Astrocyte of the spinal cord (primary cell): ENCODE data around the gene FGF19.

Experiments used
- DNase-seq: peaks from one replicate; pipeline ENCODE4 v3.0.0; 2011; ENCODE audit warnings: low read depth, low spot score
- H3K4me3 ChIP-seq: 2 replicates; pipeline ENCODE4 v1.5.1; 2011; ENCODE audit warnings: low read depth, mild to moderate bottlenecking, low read length, moderate library complexity
- in situ Hi-C: cut with HindIII; loops from 2 replicates; pipeline ENCODE4 v1.10.0; 2017; ENCODE audit warnings: low sequenced_read_pairs
- TF ChIP-seq, protein P1 (sequence below): IDR thresholded peaks from 2 replicates; pipeline ENCODE4 v1.5.1; 2012; ENCODE audit warnings: low read depth, mild to moderate bottlenecking, low read length, inconsistent platforms

The FGF19 gene

DNA sequence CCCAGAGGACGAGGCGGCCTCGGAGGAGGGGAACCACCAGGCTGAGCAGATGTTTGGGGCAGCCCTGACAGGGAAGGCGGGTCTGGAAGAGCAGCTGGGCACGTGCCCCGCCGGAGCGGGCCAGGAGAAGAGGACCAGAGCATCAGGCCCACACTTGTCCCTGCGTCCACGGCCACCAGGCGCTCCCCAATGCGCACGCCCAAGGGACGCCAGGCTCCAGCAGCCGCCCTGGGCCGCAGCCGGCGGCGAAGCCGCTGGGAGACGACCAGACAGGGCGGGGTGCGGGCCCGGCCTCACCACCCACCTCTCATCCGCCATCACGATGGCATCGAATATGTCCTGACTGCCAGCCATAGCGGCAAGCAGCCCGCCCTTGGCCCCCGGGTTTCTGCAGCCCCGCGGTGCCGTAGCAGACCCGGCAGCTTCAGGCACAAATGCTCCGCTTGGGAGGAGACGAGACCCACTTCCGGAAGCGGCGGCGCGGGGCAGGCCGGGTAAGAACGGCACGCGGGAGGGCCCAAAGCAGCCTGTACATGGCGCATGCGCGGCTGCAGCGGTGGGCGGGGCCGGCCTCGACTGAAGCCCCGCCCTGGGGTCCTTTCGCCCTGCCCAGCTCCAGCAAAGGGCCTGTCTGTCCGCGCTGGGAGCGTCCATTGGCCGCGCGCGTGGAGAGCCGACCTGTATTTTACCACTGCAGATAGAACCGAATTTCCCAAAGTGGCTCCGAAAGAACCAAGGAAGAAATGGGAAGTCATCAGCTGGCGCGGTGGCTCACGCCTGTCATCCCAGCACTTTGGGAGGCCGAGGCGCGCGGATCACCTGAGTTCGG, 28.7 kb downstream of the FGF19 start, which contains the start of gene LTO1:
LTO1 (minus strand) TSS at position 468 of the 829 bp plus-strand sequence; CDS start at position 354, 114 bp downstream.
- TF ChIP-seq, protein P1, sequence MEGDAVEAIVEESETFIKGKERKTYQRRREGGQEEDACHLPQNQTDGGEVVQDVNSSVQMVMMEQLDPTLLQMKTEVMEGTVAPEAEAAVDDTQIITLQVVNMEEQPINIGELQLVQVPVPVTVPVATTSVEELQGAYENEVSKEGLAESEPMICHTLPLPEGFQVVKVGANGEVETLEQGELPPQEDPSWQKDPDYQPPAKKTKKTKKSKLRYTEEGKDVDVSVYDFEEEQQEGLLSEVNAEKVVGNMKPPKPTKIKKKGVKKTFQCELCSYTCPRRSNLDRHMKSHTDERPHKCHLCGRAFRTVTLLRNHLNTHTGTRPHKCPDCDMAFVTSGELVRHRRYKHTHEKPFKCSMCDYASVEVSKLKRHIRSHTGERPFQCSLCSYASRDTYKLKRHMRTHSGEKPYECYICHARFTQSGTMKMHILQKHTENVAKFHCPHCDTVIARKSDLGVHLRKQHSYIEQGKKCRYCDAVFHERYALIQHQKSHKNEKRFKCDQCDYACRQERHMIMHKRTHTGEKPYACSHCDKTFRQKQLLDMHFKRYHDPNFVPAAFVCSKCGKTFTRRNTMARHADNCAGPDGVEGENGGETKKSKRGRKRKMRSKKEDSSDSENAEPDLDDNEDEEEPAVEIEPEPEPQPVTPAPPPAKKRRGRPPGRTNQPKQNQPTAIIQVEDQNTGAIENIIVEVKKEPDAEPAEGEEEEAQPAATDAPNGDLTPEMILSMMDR = no peak
- in situ Hi-C loops = loop anchor here (25.0 kb wide), 1 partner anchor 563 kb away; no protein-coding TSS in a partner anchor
- DNase-seq = peak; percentile 97
- peak within 1 kb of the TSS; percentile 86 for H3K4me3 ChIP-seq

DNA sequence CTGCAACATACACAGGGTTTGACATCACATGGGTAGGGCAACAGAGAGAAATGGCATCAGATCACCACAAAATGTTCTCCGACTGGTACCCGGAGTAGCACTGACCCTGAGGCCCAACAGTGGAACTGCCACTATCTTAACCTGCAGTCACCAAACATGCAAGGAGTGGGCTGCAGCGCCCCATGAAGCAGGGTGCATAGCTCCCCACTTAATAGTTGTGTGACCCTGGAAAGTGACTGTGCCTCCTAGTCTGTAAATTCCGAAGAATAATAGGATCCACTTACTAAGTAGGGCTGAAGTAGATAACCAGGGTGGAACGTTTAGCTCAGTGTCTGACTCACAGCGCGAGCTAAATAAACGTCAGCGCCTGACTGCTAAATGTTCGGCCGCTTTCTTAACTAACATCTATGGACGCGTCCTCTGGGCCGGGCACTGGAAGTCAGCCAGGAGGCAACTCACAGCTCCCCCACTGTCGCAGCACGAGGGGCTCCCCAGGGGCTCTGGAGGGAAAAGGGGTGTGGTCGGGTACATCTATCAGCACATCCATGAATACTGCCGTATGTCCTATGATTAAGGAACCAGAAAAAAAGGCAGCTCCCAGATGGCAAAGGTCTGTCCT, 29.4 kb downstream of the FGF19 start:
- DNase-seq = peak; percentile 75

DNA sequence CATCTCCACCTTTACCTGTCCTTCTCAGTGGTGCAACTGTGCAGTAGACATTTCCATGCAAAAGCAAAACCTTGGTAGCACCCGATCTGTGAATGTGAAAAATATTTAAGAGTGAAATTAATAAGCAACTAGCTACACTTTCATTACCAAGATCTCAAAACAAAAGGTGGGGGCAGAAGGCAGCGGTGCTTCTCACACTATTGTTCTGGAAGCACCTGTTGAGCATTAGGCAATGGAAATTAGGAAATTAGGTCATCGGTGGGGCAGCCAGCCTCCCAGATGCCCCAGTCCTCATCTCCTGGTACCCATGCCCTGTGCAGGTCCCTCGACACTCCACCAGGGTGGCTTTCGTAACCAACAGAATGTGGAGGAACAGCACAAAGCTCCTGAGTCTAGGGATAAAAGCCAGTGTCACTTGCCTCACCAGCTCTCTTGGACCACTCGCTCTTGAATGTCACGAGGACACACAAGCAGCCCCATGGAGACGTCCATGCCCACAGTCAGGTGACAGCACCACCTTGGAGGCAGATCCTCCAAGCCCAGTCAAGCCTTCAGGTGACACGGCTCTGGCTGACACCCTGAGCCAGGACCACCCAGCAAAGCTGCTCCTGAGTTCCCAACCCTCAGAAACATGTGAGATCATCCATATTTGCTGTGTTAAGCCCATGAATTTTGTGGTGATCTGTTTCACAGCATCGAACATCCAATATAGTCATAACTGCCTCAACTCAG, 31.9 kb downstream of the FGF19 start:
- TF ChIP-seq, protein P1 = no peak
- no peak for DNase-seq
- no peak overlapping the region for H3K4me3 ChIP-seq
- in situ Hi-C loops = loop anchor here (25.0 kb wide), 1 partner anchor 560 kb away; no protein-coding TSS in a partner anchor

More for the DNA sequence above, 29.4 kb downstream of the FGF19 start:
- in situ Hi-C loops = loop anchor here (25.0 kb wide), 1 partner anchor 562 kb away; no protein-coding TSS in a partner anchor
- TF ChIP-seq, protein P1 = no peak
- H3K4me3 ChIP-seq = peak overlapping the region; percentile 86

DNA sequence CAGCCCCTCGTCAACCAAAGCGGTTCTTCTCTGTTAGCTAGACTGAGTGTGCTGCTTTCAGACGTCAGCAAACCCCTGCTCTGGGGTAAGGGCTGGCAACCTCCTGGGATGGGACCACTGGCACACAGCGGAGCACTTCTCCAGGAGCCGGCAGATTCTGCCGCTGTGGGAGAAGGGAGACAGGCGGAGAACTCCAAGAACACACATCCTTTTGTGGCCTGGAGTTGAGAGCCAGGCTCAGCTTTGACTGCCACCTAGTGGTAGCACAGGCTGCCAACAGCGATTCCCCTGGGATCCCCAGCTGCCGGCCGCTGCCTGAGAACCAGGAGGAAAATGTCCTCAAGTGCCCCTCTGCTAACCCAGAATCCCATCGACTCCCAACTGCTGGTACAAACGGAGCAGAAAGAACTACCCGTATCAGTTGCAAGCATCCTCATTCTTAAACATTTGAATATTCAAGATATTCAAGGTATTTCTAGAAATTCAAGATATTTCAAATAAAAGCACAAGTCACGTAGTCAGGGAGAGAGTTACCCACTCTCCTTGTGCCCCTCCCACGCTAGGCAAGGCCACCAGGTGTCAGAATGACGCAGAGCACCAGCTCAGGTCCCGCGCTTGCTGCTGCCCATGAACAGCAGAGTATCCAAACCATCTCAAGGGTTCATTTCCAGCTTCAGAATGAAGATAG, 33.5 kb downstream of the FGF19 start:
- DNase-seq = peak; percentile 85
- H3K4me3 ChIP-seq = no peak overlapping the region
- in situ Hi-C loops = loop anchor here (25.0 kb wide), 1 partner anchor 558 kb away; no protein-coding TSS in a partner anchor
- TF ChIP-seq, protein P1 = peak; percentile 97

DNA sequence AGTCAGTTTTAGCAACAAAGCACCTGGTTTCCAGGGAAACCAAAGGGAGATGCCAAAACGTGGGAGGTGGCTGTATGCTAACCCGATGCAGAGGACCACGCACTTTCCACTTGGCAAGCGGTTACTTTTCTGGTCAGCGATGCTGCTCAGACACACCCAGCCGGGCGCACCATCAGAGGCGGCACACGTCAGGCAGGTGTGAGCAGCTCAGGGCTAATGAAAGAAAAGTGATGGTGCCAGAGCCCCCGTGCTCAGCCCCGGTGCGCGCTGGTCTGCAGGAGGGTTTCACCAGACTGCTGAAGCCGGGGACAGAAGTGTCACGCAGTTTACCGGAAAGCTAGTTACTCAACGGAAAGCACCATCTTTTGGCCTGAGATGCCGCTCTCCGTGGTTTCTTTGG, 34.3 kb downstream of the FGF19 start:
- no peak overlapping the region for H3K4me3 ChIP-seq
- no peak for DNase-seq
- TF ChIP-seq, protein P1 = no peak
- in situ Hi-C loops = loop anchor here (25.0 kb wide), 1 partner anchor 557 kb away; no protein-coding TSS in a partner anchor
